Endodermal cell (in vitro differentiated cells): ENCODE results near the gene LHPP. TPM values are rescaled to one million over a fixed set of nuclear protein-coding genes. Genes with fewer than 3 reads are reported as not detected.

ENCODE experiments used
- DNase-seq: peaks from one replicate; pipeline ENCODE4 v3.0.0-alpha.2; 2017
- H3K27ac ChIP-seq: 2 replicates; pipeline ENCODE4 v1.5.1; 2013; ENCODE audit warnings: mild to moderate bottlenecking, low read depth, low read length, moderate library complexity
- H3K27me3 ChIP-seq: 2 replicates; pipeline ENCODE4 v1.6.1; 2013; ENCODE audit warnings: mild to moderate bottlenecking, low read length, moderate library complexity; ENCODE audit not compliant: insufficient read depth, control insufficient read depth, poor library complexity, severe bottlenecking
- H3K36me3 ChIP-seq: 2 replicates; pipeline ENCODE4 v1.7.0; 2013; ENCODE audit warnings: mild to moderate bottlenecking, low read length, moderate library complexity; ENCODE audit not compliant: control insufficient read depth, insufficient read depth
- H3K4me1 ChIP-seq: one replicate; pipeline ENCODE4 v1.7.0; 2013; ENCODE audit warnings: low read length; ENCODE audit not compliant: control insufficient read depth, insufficient read depth
- H3K4me3 ChIP-seq: 2 replicates; pipeline ENCODE4 v1.5.1; 2013; ENCODE audit warnings: mild to moderate bottlenecking, low read length, moderate library complexity
- H3K9ac ChIP-seq: 2 replicates; pipeline ENCODE4 v1.6.1; 2013; ENCODE audit warnings: mild to moderate bottlenecking, low read length, moderate library complexity; ENCODE audit not compliant: poor library complexity, severe bottlenecking; ENCODE audit errors: extremely low read depth
- H3K9me3 ChIP-seq: 2 replicates; pipeline ENCODE4 v1.6.1; 2013; ENCODE audit warnings: mild to moderate bottlenecking, low read length, moderate library complexity; ENCODE audit not compliant: control insufficient read depth
- H3K27ac Mint-ChIP-seq: 2 replicates; pipeline ENCODE4 v1.8.0; 2020; ENCODE audit warnings: mixed read lengths
- H3K27me3 Mint-ChIP-seq: 2 replicates; pipeline ENCODE4 v1.8.0; 2021; ENCODE audit warnings: mild to moderate bottlenecking, mixed read lengths; ENCODE audit not compliant: insufficient read depth
- H3K36me3 Mint-ChIP-seq: 2 replicates; pipeline ENCODE4 v1.8.0; 2020; ENCODE audit warnings: low read depth, mixed read lengths
- H3K4me1 Mint-ChIP-seq: 2 replicates; pipeline ENCODE4 v1.8.0; 2020; ENCODE audit warnings: mixed read lengths
- H3K4me3 Mint-ChIP-seq: 2 replicates; pipeline ENCODE4 v1.8.0; 2020; ENCODE audit warnings: mild to moderate bottlenecking, moderate library complexity, mixed read lengths
- H3K9me3 Mint-ChIP-seq: 2 replicates; pipeline ENCODE4 v1.8.0; 2020; ENCODE audit warnings: mild to moderate bottlenecking, mixed read lengths
- WGBS, 2 experiments: methylation state at CpG; one replicate each; pipeline versions ENCODE4 v1.1.5 to v1.1.7; 2013; ENCODE audit warnings: missing lambda C conversion rate in 2 of 2, mixed read lengths in 1 of 2; ENCODE audit not compliant: insufficient coverage in 1 of 2, insufficient read length in 1 of 2; 5-methylcytosine and 5-hydroxymethylcytosine counted together
- total RNA-seq, 2 donors: library from RNA; stranded (reverse); fragmentation: NEBNext Ultra II Directional in 1 of 2; extraction: Animal tissue kit (Norgen Biotek cat#: 25700) in 1 of 2; gene quantifications; 2 replicates in 1 of 2; 3 replicates in 1 of 2; pipeline ENCODE4 v1.2.1, GENCODE V29; 2021
- TF ChIP-seq, protein P1 (sequence below): fragments of 200-600 bp; sonication (generic); conservative IDR thresholded peaks from 2 replicates; pipeline ENCODE4 v1.5.0; 2021; ENCODE audit warnings: antibody characterized with exemption, mild to moderate bottlenecking

Gene LHPP
- total RNA-seq, 2 donors from 2014 or later: 23.3 to 24.8 TPM

DNA sequence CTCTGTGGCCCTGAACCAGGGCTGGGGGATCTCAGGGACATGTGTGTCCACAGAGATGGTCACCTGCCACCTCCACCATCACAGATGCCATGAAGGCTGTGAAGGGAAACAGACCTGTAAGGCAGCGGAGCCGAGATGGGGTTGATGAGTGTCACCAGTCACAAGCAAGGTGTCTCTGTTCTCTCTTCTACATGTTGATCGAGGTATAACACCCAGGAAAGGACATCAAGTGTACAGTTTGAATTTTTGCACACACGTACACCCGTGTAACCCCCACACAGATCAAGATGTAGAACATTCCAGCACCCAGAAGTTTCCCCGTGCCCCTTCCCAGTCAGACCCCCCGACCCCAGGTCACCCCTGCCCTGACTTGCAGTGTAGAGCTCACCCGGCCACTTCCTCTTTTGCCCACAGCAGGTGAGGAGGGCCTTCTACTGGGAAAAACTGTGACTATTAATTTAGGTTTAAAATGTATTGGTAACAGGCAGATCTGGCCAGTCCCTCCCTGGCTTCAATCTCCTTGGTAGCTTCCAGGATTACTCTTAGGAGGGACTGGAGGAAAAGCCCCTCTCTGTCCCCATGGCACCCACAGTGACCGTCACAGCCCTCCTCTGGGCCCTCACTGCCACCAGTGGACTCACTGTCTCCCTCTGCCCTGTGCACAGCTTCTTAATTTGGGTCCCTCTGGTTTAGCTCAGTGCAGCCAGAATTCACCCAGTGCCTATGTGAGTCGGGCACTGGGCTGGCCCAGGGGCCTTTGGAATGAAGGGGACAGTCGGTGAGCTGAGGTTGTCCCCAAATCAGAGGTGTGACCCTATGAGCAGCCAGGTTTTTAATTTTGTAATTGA, 108.2 kb downstream of the LHPP start:
- no peaks in the 10 kb centered on the region for H3K36me3 Mint-ChIP-seq
- WGBS, 2 experiments: 89 to 93% methylated on average over 5 to 11 of the region's 11 CpGs
- H3K4me1 Mint-ChIP-seq: peaks cover 8% of the 10 kb centered on the region
- DNase-seq: no peak
- no peak overlapping the region for H3K27ac Mint-ChIP-seq
- Histone ChIP-seq H3K4me1 (peaks cover 6% of the 10 kb centered on the region), H3K9me3 (no peaks in the 10 kb centered on the region), H3K27me3 (no peaks in the 10 kb centered on the region), H3K4me3 (no peak overlapping the region), H3K9ac (no peak overlapping the region), H3K36me3 (no peaks in the 10 kb centered on the region), H3K27ac (no peak overlapping the region)
- TF ChIP-seq, protein P1, sequence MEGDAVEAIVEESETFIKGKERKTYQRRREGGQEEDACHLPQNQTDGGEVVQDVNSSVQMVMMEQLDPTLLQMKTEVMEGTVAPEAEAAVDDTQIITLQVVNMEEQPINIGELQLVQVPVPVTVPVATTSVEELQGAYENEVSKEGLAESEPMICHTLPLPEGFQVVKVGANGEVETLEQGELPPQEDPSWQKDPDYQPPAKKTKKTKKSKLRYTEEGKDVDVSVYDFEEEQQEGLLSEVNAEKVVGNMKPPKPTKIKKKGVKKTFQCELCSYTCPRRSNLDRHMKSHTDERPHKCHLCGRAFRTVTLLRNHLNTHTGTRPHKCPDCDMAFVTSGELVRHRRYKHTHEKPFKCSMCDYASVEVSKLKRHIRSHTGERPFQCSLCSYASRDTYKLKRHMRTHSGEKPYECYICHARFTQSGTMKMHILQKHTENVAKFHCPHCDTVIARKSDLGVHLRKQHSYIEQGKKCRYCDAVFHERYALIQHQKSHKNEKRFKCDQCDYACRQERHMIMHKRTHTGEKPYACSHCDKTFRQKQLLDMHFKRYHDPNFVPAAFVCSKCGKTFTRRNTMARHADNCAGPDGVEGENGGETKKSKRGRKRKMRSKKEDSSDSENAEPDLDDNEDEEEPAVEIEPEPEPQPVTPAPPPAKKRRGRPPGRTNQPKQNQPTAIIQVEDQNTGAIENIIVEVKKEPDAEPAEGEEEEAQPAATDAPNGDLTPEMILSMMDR: no peak
- no peak overlapping the region for H3K4me3 Mint-ChIP-seq
- H3K9me3 Mint-ChIP-seq: no peaks in the 10 kb centered on the region
- H3K27me3 Mint-ChIP-seq: no peaks in the 10 kb centered on the region

DNA sequence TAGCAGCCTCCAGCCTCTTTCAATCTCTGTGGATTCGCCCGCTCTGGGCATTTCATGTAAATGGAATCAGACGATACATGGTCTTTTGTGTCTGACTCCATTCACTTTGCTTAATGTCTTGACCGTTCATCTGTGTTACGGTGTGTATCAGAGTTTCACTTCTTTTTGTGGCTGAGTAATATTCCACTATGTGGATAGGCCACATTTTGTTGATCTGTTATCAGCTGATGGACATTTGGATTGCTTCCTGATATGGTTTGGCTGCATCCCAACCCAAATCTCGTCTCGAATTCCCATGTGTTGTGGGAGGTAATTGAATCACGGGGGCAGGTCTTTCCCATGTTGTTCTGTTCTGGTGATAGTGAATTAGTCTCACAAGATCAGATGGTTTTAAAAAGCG, 109.0 kb downstream of the LHPP start:
- H3K4me3 Mint-ChIP-seq: no peak overlapping the region
- H3K27ac Mint-ChIP-seq: no peak overlapping the region
- Histone ChIP-seq H3K9me3 (no peaks in the 10 kb centered on the region), H3K9ac (no peak overlapping the region), H3K27ac (no peak overlapping the region), H3K36me3 (no peaks in the 10 kb centered on the region), H3K27me3 (no peaks in the 10 kb centered on the region), H3K4me3 (no peak overlapping the region), H3K4me1 (peaks cover under 1% of the 10 kb centered on the region)
- no peak for DNase-seq
- no peaks in the 10 kb centered on the region for H3K36me3 Mint-ChIP-seq
- no peaks in the 10 kb centered on the region for H3K27me3 Mint-ChIP-seq
- 95 to 98% methylated on average over 9 of the region's 9 CpGs for WGBS, 2 experiments
- peaks cover under 1% of the 10 kb centered on the region for H3K4me1 Mint-ChIP-seq
- TF ChIP-seq, protein P1: no peak
- no peaks in the 10 kb centered on the region for H3K9me3 Mint-ChIP-seq

DNA sequence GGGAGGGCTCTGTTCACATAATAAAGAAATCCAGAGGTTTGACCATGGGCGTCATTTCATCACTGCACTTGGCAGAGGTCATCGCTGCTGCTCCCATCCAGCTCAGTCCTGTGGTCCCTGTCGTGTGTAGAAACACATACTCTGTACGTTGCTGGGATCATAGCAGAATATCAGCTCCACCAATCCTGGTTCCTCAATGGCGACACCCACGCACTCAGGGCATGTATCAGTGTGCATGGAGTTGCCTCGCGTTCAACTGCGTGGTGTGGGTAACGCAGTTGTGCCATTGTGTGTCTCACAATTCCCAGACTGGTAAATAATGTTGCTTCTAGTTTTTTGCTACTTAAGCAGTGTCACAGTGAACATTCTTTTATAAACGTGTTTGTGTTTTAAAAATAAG, 111.1 kb downstream of the LHPP start:
- no peaks in the 10 kb centered on the region for H3K27me3 Mint-ChIP-seq
- no peaks in the 10 kb centered on the region for H3K9me3 Mint-ChIP-seq
- no peak overlapping the region for H3K27ac Mint-ChIP-seq
- Histone ChIP-seq H3K27me3 (no peaks in the 10 kb centered on the region), H3K36me3 (no peaks in the 10 kb centered on the region), H3K4me1 (no peaks in the 10 kb centered on the region), H3K9me3 (no peaks in the 10 kb centered on the region), H3K9ac (no peak overlapping the region), H3K27ac (no peak overlapping the region), H3K4me3 (no peak overlapping the region)
- DNase-seq: no peak
- WGBS, 2 experiments: 92 to 98% methylated on average over 11 of the region's 11 CpGs
- H3K36me3 Mint-ChIP-seq: no peaks in the 10 kb centered on the region
- TF ChIP-seq, protein P1: no peak
- H3K4me1 Mint-ChIP-seq: no peaks in the 10 kb centered on the region
- H3K4me3 Mint-ChIP-seq: no peak overlapping the region
